Thyroid gland (tissue), 4 donors: ENCODE measurements around the gene MED16.

Source experiments
- CTCF ChIP-seq, 6 experiments: fragments of 200-600 bp in 3 of 6; fragments of 450-650 bp in 3 of 6; sonication (generic) in 3 of 6; IDR thresholded peaks; one replicate each; pipeline ENCODE4 v1.5.1; 2016 to 2019; ENCODE audit warnings: antibody characterized with exemption in 6 of 6, mild to moderate bottlenecking in 2 of 6, inconsistent platforms in 1 of 6, moderate library complexity in 1 of 6
- POLR2A ChIP-seq, 2 donors: fragments of 450-650 bp; IDR thresholded peaks; one replicate each; pipeline ENCODE4 v1.6.1; 2017; ENCODE audit warnings: antibody characterized with exemption in 2 of 2, mild to moderate bottlenecking in 2 of 2, moderate library complexity in 1 of 2

GRCh38 chr19:867855-868457 is 25.0 kb downstream of the MED16 start:
- TF ChIP-seq POLR2A (IDR thresholded peaks at IDR 0.05) (no peak), CTCF (IDR thresholded peaks at IDR 0.05) (no peak)
